Pons (tissue), 1 donor: ENCODE data around the gene ANXA3.

ENCODE experiments used
- DNase-seq: peaks from one replicate; pipeline ENCODE4 v3.0.0-alpha.2; 2016; ENCODE audit warnings: low spot score

ANXA3 gene

DNA sequence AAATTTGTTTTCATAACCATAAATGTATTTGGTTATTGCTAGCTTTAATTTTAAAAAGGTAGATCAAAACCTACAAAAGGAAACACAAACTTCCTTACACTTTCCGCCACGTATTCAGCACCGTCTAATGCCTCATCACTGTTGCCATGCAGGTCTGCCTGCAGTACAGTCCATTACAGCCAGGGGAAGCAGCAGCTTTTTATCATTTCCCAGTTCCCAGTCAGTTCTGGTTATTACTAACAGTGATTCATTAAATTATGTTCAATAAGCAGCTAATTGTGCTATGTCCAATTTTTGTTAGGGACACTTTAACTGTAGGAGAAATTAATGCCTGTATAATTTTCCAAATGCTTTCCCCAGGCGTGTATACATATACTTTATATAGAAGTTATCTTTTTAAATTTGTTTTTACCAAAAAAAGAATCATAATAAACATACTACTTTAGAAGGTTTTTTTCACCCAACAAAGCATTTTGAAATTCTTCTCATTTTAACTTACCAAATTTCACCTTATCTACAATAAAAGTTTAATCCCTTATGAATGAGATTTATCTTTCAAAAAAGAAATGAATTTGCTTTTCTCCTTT lies 93.3 kb downstream of the ANXA3 start:
- DNase-seq, result peak; percentile 81

DNA sequence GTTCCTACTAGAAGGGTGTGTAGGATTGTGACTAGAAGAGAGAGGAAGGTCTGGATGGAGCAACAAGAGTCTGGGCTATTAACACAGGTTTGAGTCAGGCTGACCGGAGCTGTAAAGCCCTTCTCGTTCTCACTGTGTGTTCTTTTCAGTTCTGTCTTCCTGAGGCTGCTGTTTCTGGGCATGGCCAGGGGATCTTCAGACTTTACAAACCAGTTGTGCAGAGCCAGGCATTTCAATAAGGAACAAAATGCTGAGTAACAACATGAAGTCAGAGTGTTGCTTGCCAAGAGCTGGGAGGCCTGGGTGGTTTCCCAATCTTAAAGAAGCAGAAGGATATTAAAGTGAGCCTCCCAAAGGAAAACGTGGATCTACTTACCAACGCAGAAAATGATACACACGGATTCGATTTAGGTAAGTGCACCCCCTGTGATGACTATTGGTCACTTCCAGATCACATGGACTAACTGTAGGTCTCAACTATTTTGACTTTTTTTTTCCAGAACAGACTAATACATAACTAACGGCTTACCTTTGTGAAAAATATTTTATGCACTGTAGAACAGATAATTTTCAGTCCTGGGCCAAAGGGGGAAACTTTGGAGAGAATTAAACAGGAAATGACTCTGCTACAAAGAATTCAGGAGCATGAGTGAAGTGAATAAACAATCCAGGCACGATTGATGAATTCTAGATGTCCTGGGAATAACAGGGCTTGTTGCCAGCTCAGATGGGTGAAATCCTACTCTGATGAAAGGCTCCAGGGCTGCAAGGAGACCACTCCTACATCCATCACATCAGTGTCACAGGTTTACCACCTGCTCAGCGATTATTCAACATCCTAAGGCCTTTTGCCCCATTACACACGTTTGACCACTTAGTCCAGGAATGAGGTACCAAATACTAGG lies 94.5 kb downstream of the ANXA3 start:
- DNase-seq, result peak; percentile 88

DNA sequence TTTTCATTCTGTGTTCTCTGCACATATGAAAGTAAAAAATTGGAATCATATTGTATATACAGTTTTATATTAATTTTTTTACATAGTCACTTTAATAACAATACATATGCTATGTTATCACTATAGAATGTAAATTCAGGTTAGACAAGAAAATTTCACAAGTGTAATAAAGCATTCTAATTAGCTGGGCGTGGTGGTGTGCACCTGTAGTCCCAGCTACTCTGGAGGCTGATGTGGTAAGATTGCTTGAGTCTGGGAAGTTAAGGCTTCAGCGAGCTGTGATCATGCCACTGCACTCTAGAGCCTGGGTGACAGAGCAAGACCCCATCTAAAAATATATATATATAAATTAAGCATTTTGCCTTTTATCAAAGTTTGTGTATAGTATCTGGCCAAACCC lies 95.7 kb downstream of the ANXA3 start:
- no peak for DNase-seq

DNA sequence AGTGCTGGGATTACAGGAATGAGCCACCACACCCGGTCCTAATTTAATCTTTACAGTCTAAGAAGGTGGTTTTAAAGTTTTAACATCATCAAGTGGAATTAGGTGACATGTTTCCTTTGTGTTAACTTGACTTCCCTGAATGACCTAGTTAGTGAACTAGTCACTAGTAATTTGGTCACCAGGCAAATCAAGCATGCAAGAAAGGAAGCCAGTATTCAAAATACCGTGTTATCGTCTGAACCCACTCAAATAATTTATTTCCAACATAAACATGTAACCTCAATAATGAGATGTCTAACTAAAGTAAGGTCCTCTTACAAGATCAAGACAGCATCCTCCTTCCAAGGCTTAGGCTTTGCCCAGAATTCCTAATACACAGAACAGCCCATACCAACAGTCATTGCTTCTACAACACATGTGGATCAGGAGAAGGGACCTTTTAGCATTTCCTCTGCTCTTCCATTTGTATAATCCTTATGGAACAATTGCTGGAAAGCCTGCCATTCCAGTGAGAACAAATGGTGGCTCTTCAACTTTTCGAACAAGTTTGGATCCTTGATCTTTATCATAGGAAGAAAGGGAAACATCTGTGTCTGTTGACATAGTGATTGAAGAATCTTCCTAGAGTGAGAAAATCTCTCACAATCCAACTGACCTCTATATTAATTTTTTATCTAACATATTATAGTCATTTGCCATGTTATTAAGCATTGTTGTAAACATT lies 97.2 kb downstream of the ANXA3 start:
- DNase-seq, result no peak

DNA sequence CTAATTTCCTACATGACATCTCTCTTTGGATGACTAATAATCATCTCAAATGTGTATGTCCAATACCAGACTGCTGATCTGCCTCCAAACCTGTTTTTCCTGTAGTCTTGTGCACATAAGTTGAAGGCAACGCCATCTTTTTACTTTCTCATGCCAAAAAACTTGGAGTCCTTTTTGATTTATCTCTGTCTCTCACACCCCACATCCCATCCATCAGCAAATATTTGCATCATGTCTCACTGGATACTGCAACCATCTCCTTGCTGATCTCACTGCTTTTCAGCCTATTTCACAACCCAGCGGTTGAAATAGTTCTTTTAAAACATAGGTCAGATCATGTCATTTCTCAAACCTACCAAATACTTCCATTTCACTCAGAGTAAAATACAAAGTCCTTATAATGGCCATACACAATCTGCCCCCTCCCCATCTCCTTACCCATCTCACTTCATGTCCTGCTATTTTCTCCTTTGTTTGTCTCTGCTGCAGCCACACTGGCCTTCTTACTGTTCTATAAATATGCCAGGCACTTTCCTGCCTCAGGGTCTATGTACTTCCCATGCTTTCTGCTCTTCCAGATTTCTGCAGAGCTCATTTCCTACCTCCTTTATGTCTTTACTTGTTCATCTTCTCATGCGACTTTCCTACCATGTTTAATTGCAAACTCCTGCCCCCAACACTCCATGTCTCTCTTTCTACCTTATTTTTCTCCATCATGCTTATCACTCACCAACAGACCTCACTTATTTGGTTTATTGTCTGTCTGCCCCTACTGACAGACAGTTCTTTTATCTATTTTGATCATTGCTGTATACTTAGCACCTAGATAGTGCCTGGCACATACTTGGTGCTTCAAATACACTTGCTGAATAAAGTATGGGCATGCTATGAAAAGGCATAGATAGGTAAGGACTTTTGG lies 98.8 kb downstream of the ANXA3 start:
- no peak for DNase-seq

DNA sequence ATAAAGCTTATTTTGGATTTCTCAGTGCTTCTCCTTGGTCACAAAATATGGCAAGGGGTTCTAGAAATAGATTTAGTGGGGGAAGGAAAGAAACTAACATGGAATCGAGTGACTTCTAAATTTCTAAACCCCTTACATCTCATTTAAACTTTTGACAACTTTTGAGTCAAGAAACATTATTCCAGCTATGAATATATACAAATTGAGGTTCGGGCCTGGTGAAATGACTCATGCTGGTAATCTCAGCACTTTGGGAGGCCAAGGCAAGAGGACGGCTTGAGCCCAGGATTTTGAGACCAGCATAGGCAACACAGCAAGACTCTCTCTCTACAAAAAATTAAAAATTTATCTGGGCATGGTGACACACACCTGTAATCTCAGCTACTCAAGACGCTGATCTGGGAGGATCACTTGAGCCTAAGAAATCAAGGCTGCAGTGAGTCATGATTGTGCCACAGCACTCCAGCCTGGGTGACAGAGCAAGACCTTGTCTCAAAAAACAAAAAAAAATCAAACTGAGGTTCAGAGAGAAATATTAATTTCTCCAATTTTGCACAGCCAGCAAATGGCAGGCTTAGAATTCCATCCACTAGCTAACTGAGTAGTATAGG lies 99.8 kb downstream of the ANXA3 start:
- no peak for DNase-seq

DNA sequence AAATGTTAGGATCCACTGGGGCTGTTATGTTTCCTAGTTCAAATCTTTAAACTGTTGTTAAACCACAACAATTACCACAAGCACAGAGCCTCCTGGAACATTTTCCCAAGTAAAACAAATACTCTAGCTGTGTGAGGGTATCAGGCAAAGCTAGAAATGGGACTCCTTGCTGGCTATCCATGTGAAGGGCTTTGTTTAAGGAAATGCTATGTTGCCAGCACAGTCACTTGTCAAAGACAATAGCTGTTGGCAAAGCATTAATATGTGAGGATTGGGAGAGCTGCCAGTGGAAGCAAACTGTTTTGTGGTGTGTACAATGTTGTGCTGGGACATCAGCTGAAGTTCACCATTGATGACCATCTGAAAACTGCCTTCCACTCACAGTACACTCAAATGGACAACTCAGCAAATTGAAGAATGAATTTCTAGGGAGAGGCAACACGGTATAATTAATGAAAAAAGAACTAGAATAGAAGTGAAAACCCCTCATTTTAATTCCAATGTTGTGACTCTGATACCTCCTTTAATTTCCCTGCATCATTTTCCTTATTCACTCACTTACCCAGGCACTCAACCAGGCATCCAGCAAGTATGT lies 100.8 kb downstream of the ANXA3 start:
- peak; percentile 97 for DNase-seq

DNA sequence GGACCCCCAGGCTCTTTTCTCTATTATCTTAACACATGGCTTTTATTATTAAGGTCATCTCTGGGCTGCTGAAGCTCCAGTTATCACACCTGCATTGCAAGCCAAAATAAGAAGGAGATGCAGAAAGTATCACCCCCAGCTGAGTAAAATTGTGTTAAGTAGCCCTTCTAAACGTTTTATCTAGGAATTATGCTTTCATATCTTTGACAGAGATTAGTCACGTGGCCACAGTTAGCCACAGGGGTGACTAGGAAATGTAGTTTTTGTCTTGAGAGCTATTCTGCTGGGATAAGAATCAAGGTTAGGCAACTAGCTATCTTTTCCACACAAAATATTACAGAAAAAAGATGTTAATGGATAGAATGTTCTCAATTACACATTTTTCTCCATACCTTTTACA lies 102.1 kb downstream of the ANXA3 start:
- DNase-seq, result no peak

DNA sequence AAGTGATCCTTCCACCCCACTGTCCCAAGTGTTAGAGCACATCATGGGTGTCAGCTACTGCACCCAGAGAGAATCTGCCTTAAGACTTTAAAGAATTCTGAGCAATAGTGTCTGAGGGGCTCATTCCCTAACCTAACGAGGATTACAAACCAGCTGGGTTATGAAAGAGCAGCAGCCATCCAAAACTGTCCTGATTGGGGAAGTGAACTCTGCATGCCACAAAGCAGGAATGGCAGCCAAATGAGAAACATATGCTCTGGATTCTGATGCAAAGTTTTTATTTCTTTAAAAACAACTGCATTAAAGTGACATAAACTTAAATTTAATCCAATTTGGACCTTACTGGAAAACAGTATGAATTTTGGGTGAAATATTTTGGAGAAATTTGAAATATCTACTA lies 103.2 kb downstream of the ANXA3 start:
- no peak for DNase-seq

DNA sequence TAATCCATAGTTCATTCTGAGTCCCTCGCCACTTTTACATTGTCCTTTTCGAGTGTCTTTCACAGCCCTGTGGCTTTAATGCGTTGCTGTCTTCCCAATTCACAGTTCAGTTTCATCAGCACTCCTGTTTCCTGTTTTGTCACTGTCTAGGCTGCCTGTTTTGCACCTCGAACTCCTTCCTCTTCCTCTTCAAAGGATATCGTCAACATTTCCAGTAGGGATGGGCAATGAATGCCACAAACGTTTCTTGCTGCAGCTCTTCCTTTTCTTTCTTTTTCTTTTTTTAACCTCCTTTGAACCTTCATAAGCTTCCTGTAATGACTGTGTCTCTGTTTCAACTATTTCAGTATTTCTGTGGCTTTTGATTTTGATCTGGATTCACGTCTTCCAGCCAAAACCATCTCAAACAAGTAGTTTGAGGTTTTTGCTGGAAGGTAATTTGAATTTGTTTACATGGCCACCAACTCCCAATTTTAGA lies 105.4 kb downstream of the ANXA3 start:
- peak; percentile 90 for DNase-seq

DNA sequence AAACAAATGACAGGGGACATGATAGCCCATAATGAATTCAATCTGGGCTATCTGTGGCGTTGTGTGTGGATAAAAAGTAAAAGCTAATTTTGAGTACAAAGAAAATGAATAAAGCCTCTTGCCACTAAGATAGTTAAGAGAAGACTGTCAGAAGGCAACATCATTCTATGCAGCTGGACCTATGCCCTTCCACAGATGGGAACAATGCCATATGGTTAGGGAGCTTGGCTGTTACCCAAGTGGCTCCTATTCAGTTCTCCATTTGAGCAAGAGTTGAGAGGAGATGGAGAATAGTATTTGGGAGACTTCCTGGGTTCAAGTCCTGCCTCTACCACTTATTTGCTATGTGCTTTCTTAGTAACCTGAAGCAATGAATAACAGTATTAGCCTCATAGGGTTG lies 107.7 kb downstream of the ANXA3 start:
- DNase-seq, result peak; percentile 56

DNA sequence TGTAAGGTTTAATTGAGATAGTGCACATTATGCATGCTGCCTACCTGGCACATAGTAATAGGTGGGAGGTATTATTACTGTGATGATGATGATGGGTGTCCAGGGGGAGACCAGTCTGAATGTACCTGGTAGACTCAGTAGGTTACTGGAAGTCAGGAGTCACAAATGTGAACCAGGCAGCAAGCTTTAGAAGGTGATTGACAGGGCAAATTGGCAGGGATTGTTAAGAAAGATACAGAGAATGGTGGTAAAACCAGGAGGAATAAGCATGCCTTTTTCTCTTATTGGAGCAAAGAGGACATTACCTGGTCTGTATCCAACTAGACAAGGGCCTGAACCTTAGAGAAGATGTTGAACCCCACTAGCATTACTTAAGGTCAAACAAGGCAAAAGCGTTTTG lies 108.1 kb downstream of the ANXA3 start:
- DNase-seq, result no peak
